Upper lobe of left lung (tissue), 4 donors: ENCODE data around the gene ADAM22.

Experiments used
- CTCF ChIP-seq, 6 experiments: fragments of 450-650 bp in 4 of 6; fragments of 200-600 bp in 2 of 6; sonication (generic) in 2 of 6; IDR thresholded peaks; one replicate each; pipeline ENCODE4 v1.5.1; 2016 to 2019; ENCODE audit warnings: antibody characterized with exemption in 6 of 6
- EP300 ChIP-seq, 4 donors: sonication (generic); formaldehyde crosslinking; IDR thresholded peaks; one replicate each; pipeline ENCODE4 v1.5.1; 2017; ENCODE audit warnings: antibody characterized with exemption in 4 of 4, control low read depth in 2 of 4
- POLR2A ChIP-seq, 4 donors: fragments of 450-650 bp; IDR thresholded peaks; one replicate each; pipeline ENCODE4 v1.5.1; 2016 to 2017; ENCODE audit warnings: antibody characterized with exemption in 4 of 4, mild to moderate bottlenecking in 2 of 4
- POLR2AphosphoS5 ChIP-seq, 2 donors: sonication (generic); formaldehyde crosslinking; IDR thresholded peaks; one replicate each; pipeline ENCODE4 v1.5.1; 2017; ENCODE audit warnings: antibody characterized with exemption in 2 of 2

DNA sequence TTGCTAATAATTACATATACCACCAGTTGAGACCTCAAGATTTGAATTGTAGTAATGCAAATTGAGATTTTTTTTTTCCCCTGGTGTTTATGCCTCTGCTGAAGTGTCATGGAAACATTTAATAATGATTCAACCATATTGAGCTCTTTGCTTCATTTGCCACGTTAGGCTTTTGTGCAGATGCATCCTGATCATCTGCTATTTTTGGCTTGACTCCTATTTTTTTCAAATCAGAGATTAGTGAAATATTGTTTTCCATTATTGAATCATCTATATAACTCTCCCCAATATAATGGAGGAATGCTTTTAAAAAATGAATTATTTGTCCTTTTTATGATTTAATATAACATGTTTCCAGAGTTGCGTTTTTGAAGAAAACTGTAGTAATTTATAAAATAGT, 170.7 kb downstream of the ADAM22 start:
- TF ChIP-seq POLR2A (IDR thresholded peaks at IDR 0.05) (no peak), CTCF (IDR thresholded peaks at IDR 0.05) (no peak), POLR2AphosphoS5 (IDR thresholded peaks at IDR 0.05) (no peak), EP300 (IDR thresholded peaks at IDR 0.05) (no peak)
